ENCODE results near the gene CLHC1. TPM values are rescaled to one million over a fixed set of nuclear protein-coding genes. Genes with fewer than 3 reads are reported as not detected.

The CLHC1 gene
- polyA plus RNA-seq, 1 of the 3 experiments (the other 2 are of a cell fraction): 3.8 TPM

GRCh38 chr2:55247025-55247424 is 14.9 kb upstream of the CLHC1 start:
- DNase-seq: no peak
- H3F3A ChIP-seq (replicated peaks; ENCODE audit: insufficient read depth): no peaks in the 10 kb centered on the region
- H3K27ac ChIP-seq (ENCODE audit: low read depth in 2 of 2, low read length in 1 of 2): no peak overlapping the region
- H3K27me3 ChIP-seq (ENCODE audit: insufficient read depth): no peaks in the 10 kb centered on the region
- H3K4me1 ChIP-seq (ENCODE audit: control insufficient read depth in 1 of 2, insufficient read depth in 2 of 2, low read depth in 1 of 2, low read length in 1 of 2): no peaks in the 10 kb centered on the region
- WGBS (ENCODE audit: low lambda C conversion rate): 97% methylated on average over 5 of the region's 5 CpGs
- H3K9me3 ChIP-seq: no peaks in the 10 kb centered on the region
- peaks cover 41 to 46% of the 10 kb centered on the region in 2 experiments for H3K36me3 ChIP-seq (replicated peaks in 1 of 2; ENCODE audit: control insufficient read depth in 1 of 2, insufficient read depth in 2 of 2, low read length in 1 of 2)
- no peak overlapping the region for H3K9ac ChIP-seq
- no peak overlapping the region for H3K4me2 ChIP-seq
- no peak overlapping the region for H2AFZ ChIP-seq (ENCODE audit: low read depth)
- H3K4me3 ChIP-seq (ENCODE audit: low read depth in 2 of 2, low read length in 1 of 2): no peak overlapping the region
- ChIA-PET CTCF (no interaction called here), POLR2A (no interaction called here)
- no peaks in the 10 kb centered on the region for H3K79me2 ChIP-seq (ENCODE audit: insufficient read depth)
- no peaks in the 10 kb centered on the region for H3K9me2 ChIP-seq
- TF ChIP-seq RAD21 (IDR thresholded peaks at IDR 0.05; ENCODE audit: low read length) (no peak), EP300 (IDR thresholded peaks at IDR 0.05; ENCODE audit: borderline replicate concordance in 1 of 2, low read depth in 1 of 2, low read length in 1 of 2) (no peak), FOXJ3 (CRISPR knock-in tag; IDR thresholded peaks at IDR 0.05) (no peak), NFIC (IDR thresholded peaks at IDR 0.05; ENCODE audit: borderline replicate concordance) (no peak), NRF1 (IDR thresholded peaks at IDR 0.05; ENCODE audit: low read depth, low read length) (no peak), SIN3A (IDR thresholded peaks at IDR 0.05; ENCODE audit: borderline replicate concordance, low read depth, low read length) (no peak), ELF1 (IDR thresholded peaks at IDR 0.05) (no peak), REST (IDR thresholded peaks at IDR 0.05; ENCODE audit: low read depth, low read length) (no peak), CHD2 (IDR thresholded peaks at IDR 0.05; ENCODE audit: low read length, partially characterized antibody) (no peak), JUND (IDR thresholded peaks at IDR 0.05) (no peak), RCOR1 (IDR thresholded peaks at IDR 0.05; ENCODE audit: low read length) (no peak)
- TF ChIP-seq, protein P1, sequence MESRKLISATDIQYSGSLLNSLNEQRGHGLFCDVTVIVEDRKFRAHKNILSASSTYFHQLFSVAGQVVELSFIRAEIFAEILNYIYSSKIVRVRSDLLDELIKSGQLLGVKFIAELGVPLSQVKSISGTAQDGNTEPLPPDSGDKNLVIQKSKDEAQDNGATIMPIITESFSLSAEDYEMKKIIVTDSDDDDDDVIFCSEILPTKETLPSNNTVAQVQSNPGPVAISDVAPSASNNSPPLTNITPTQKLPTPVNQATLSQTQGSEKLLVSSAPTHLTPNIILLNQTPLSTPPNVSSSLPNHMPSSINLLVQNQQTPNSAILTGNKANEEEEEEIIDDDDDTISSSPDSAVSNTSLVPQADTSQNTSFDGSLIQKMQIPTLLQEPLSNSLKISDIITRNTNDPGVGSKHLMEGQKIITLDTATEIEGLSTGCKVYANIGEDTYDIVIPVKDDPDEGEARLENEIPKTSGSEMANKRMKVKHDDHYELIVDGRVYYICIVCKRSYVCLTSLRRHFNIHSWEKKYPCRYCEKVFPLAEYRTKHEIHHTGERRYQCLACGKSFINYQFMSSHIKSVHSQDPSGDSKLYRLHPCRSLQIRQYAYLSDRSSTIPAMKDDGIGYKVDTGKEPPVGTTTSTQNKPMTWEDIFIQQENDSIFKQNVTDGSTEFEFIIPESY (IDR thresholded peaks at IDR 0.05; ENCODE audit: borderline replicate concordance, low read depth): no peak
- TF ChIP-seq, protein P2, sequence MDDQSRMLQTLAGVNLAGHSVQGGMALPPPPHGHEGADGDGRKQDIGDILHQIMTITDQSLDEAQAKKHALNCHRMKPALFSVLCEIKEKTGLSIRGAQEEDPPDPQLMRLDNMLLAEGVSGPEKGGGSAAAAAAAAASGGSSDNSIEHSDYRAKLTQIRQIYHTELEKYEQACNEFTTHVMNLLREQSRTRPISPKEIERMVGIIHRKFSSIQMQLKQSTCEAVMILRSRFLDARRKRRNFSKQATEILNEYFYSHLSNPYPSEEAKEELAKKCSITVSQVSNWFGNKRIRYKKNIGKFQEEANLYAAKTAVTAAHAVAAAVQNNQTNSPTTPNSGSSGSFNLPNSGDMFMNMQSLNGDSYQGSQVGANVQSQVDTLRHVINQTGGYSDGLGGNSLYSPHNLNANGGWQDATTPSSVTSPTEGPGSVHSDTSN (IDR thresholded peaks at IDR 0.05): no peak
- TF ChIP-seq, protein P3, sequence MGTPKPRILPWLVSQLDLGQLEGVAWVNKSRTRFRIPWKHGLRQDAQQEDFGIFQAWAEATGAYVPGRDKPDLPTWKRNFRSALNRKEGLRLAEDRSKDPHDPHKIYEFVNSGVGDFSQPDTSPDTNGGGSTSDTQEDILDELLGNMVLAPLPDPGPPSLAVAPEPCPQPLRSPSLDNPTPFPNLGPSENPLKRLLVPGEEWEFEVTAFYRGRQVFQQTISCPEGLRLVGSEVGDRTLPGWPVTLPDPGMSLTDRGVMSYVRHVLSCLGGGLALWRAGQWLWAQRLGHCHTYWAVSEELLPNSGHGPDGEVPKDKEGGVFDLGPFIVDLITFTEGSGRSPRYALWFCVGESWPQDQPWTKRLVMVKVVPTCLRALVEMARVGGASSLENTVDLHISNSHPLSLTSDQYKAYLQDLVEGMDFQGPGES (IDR thresholded peaks at IDR 0.05; ENCODE audit: low read depth, low read length): no peak
- H4K20me1 ChIP-seq (ENCODE audit: insufficient read depth): no peaks in the 10 kb centered on the region

All from SK-N-SH (cell line).